NK-92 treated with Interleukin-12 subunit alpha and Interleukin-12 subunit beta, amount 100 ng/mL, for 24 hours (cell line): ENCODE data around the gene PLD3.
"Not testable (repeated sequence)": the region's sequence is repeated elsewhere in the genome, so short reads cannot be mapped to it uniquely, and the experiment has no call there.

Experiments
- DNase-seq: peaks from one replicate; lab custom pipeline; 2025; lab: John Stamatoyannopoulos, UW

Gene PLD3

DNA sequence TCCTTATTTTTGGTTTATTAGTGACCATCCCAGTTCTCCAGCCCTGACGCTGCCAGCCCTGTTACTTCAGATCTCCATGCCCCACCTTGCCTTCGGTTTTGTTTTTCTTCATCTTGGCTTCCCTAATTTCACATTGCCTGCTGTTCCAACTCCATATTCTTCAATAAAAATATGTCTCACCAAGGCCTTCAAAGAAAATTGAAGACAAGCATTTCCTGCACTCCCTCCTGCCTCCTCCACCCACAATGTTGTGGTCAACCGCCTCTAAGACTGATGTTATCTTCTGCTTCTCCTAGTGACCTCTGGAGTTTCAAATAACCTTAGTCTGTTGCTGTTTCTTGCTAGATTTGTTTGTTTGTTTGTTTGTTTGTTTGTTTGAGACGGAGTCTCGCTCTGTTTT, 14.6 kb downstream of the PLD3 start:
- DNase-seq, result no peak

DNA sequence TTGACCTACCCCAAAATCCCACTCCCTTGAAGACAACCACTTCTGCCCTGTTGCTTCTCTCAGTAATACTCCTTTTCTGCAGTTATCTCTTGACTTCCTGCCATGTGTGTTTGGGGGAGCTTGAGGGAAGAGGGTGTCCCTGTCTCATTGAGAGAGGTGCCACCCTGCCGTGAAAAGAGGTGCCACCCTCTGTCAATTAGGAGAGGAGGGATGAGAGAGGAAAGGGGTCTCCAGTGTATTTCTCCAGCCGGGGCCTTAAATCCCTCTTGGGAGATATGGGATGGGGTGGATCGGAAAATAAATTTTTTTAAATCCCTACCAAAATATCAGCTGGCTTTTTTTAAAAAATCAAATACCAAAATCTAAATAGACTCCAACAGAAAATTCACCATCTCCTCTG, 16.5 kb downstream of the PLD3 start:
- DNase-seq, result no peak

DNA sequence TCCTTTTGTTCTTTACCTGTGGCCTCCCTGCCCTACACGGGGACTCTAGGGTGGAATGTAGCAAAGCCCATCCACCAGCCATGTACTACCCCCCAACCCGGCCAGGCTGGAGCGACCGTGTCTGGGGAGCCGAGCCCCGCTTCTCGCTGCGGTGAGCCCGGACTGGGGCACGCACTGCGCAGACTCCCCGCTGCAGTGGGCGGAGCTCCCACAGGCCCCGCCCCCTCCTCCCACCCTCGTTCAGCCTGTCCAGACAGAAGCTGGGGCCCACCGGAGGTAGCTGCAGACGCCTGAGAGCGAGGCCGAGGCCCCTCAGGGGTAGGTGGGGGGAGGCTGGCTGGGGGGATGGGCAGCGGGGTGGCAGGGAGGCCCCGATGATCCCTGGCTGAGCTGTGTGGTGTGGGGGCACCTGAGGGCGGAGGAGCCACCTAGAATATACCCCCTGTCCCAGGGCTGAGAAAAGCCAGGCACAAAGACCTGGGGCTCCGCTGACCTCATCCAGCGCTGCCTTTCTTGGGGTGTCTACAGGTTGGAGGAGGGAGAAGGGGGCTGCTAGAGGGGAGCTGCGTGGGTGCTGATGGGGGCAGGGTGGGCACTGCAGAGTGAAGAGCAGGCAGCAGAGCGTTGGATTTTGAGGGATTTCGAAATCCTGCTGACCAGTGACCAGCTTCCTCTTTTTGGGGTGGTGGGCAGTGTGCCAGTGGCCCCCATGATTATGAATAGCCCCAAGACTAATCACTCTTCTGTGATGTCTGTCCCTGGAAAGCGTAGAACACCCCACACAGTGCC, 17.3 kb downstream of the PLD3 start:
- no peak for DNase-seq

DNA sequence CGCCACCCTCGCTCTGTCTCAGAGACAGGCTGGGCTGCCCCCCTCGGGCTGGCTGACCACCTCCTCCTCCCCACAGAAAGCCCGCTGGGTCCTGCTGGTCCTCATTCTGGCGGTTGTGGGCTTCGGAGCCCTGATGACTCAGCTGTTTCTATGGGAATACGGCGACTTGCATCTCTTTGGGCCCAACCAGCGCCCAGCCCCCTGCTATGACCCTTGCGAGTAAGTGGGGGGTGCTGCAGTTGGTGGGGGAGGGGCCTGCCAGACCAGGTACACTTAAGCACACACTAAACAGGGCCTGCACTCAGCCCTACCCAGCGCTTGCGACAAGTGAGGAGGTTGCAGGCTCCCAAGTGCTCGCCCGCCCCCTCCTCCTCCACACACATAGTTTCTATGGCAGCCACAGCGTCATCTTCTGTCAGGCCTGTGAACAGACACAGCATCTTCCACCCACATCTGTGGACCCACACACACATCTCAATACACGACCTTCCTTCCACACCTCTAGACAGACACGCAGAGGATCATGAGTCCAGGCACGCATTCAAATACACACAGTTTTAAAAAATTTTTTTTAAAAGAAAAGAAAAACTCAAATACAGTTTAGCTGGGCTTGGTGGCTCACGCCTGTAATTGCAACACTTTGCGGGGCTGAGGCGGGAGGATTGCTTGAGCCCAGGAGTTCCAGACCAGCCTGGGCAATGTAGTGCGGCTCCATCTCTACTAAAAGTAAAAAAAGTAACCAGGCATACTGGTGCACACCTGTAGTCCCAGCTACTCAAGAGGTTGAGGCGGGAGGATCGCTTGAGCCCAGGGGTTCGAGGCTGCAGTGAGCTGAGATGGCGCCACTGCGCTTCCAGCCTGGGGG, 18.4 kb downstream of the PLD3 start:
- no peak for DNase-seq

DNA sequence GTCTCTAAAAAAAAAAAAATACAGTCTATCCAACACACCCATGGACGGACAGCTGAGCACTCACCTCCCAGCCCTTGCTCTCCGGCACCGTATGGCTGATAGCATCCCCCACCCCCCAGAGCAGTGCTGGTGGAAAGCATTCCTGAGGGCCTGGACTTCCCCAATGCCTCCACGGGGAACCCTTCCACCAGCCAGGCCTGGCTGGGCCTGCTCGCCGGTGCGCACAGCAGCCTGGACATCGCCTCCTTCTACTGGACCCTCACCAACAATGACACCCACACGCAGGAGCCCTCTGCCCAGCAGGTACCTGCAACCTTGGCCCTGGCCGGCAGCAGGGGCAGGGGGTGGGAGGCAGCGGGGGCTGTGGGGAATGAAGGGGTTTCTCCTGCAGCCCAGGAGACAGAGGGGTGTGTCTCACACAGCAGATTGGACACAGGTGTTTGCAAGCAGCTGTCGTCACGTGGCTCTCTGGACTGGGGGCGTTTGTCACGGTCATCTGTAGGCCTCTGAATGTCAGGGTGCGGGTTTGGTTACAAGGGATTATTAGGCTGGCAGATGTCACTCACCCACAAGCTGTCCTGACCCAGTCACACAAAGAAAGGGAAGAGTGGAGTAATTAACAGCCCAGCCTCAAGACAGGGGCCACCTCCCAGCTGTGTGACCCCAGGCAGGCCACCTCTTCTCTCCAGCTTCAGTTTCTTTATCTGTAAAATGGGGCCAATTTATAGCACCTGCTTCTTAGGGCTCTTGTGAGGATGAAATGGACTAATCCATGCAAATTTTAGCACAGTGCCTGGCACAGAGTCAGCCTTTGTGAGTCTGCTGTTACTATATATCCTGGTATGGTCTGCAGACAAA, 19.3 kb downstream of the PLD3 start:
- no peak for DNase-seq

DNA sequence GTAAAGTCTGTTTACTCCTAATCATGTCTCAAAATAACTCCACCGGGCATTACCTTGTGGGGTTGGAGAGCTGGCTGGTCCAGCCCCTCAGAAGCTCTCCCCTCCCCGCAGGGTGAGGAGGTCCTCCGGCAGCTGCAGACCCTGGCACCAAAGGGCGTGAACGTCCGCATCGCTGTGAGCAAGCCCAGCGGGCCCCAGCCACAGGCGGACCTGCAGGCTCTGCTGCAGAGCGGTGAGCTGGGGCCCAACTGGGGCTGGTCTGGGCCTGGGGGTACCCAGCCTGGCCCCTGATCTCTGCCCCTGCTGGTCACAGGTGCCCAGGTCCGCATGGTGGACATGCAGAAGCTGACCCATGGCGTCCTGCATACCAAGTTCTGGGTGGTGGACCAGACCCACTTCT, 21.3 kb downstream of the PLD3 start:
- no peak for DNase-seq

DNA sequence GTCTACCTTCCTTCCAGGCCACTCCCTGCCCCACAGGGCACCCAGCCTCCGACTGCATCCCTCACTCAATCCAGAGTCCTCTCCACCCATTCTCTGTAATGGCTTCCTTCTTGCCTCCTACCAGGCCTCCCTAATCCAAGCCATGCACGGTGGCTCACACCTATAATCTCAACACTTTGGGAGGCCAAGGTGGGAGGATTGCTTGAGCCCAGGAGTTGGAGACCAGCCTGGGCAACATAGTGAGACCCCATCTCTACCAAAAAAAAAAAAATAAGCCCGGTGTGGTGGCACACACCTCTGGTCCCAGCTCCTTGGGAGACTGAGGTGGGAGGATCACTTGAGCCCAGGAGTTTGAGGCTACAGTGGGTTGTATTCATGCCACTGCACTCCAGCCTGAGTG, 21.8 kb downstream of the PLD3 start:
- DNase-seq, result not testable (repeated sequence)

DNA sequence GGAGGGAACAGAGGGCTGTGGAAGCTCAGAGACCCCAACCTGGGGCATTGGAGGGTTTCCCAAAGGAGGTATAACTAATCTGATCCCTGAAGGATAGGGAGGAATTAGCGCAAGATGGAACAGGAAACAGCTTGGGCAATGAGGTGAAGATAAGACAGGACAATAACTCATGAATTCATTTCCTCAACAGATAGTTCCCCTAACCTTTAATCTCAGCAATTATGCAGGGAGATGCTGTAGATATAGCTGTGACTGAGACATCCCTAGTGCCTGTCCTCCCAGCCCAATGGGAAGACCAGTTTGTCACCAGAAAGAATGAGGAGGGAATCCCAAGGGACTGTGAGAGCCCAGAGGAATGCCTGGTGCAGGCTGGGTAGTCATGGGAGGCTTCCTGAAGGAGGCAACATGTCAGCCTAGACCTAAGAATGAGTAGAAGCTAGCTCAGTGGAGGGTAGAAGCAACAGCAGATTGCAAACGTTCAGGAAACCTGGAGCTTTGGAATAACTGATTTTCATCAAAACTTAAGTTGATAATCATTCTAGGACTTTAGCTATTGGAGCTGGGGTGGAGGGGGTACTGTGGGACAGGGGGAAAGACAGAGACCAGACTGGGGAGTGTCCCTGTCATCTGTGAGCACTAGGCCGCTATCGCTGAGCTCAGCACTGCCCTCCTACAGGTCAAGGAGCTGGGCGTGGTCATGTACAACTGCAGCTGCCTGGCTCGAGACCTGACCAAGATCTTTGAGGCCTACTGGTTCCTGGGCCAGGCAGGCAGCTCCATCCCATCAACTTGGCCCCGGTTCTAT, 22.7 kb downstream of the PLD3 start:
- DNase-seq, result no peak

DNA sequence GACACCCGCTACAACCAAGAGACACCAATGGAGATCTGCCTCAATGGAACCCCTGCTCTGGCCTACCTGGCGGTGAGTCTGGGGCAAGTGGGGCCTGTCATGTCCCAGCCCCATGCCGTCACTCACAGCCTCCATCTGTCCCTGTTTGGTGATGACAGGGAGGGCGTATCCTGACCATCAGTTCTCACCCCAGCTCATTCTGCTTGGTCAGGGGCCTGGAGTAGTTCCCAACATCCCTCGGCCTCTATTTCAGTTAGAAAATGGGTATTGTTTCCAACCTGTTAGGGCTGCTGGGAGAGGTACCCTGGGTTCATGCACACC, 23.3 kb downstream of the PLD3 start:
- DNase-seq, result no peak

DNA sequence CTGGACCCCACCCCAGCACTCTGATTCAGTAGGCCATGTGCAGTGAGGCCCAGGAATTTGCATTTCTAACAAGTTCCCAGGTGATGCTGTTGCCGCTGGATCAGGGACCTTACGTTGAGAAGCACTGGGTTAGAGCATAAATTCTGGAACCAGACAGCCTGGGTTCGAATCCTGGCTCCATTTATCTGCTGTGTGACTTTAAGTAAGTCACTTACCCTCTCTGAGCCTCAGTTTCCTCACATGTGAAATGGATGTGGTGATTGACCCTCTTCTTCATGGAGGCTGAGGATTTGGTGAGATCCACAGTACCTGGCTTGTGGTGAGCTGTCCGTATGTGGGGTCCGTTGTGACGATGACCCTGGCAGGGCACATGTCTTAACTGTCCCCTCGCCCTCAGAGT, 25.6 kb downstream of the PLD3 start:
- DNase-seq, result no peak

DNA sequence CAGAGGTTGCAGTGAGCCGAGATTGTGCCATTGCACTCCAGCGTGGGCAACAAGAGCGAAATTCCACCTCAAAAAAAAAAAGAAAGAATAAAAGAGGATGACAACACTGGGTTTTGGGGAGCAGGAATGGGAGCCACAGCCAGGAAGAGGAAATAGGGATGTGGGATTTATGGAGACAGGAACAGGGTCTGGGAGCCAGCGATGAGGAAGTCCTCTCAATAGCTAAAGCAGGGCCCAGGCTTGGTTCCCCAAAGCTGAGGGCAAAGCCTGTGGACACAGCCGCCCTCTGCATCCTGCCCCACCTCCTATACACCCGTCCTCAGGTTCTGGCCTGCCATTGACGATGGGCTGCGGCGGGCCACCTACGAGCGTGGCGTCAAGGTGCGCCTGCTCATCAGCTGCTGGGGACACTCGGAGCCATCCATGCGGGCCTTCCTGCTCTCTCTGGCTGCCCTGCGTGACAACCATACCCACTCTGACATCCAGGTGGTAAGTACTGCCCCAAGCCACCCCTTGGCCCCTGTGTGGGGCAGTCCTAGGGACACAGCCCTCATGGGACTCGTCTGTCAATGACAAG, 27.9 kb downstream of the PLD3 start:
- DNase-seq, result no peak

DNA sequence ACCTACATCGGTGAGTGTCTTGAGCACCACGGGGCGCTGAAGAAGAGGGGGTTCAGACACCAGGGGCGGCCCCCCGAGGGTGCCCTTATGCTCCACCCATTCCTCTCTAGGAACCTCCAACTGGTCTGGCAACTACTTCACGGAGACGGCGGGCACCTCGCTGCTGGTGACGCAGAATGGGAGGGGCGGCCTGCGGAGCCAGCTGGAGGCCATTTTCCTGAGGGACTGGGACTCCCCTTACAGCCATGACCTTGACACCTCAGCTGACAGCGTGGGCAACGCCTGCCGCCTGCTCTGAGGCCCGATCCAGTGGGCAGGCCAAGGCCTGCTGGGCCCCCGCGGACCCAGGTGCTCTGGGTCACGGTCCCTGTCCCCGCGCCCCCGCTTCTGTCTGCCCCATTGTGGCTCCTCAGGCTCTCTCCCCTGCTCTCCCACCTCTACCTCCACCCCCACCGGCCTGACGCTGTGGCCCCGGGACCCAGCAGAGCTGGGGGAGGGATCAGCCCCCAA, 29.4 kb downstream of the PLD3 start:
- no peak for DNase-seq

DNA sequence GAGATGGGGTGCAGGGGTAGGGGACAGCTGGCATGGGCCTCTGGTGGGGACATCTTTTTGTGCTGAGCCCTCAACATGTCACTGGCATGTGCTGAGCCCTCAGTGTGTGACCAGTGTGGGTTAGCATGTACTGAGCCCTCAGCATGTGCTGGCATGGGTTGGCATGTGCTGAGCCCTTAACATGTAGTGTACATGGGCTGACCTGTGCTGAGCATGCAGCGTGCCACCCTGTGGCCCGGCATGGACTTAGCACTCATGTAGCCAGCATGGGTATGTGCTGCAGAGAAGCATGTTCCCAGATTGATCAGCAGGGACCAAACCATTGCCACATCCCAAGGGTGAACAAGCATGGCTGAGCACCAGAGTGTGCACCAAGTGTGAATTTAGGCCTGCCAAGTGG, 30.0 kb downstream of the PLD3 start:
- DNase-seq, result no peak

DNA sequence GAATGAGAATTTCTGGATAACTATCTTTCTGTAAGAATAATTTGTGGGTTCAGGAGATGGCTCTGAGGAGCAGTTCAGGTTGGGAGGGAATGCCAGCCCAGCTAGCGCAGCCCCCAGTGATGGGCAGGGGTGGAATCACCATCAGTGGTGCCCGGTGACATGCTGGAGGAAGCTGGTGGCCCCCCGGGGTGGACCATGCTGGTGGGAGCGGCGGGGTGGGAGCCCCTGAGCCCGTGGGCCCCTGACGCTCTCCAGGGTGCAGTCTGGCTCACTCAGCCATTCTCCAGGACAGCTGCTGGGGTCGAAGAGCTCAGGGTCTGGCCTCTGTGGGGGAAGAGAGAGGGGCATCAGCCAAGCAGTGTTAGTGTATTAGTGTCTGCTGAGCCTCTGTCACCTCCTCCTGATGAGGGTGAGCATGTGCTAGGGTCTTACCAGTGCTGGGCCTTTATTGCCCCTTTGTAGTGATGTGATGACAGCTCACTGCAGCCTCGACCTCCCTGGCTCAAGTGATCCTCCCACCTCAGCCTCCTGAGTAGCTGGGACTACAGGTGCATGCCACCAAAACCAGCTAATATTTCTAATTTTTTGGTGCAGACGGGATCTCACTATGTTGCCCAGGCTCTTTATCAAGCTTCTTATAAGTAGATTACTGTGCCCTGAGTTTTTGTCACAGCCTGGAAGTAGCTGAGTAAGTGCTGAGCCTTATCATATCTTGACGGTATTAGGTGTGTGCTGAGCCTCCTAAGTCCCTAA, 31.1 kb downstream of the PLD3 start:
- no peak for DNase-seq

DNA sequence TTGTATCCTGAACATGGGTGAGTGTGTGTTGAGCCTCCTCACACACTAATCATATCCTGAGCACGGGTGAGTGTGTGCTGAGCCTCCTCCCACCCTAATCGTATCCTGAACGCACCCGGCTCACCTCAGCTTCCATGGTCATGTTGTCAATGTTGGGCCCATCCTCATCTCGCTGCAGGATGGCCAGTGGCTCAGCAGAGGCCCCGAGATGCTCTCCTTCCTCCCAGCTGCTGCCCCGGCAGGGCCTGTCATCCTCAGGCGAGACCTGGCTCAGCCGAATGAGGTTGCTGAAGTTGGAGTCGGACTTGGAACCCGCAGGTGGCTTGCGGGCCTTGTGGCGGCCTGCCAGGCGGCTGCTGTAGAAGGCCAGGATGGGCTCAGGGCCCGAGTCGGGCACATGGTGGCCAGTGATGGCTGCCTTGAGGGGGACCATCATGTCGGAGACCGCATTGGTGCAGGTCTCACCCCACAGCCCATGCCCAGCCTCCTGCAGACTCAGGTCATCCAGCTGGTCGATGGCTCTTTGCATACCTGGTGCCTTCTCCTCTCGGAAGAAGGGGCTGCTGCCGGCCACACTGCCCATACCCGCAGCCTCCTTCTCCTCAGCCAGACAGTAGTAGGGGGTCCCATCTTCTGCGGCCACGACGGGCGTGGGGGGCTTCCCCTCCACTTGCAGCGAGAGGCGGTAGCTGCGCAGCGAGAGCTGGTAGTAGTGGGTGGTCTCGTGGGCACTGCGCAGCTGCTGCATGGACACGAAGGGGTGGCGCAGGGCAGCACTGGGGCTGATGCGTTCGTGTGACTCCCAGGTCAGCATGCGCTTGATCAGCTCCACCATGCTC, 31.9 kb downstream of the PLD3 start:
- DNase-seq, result no peak

DNA sequence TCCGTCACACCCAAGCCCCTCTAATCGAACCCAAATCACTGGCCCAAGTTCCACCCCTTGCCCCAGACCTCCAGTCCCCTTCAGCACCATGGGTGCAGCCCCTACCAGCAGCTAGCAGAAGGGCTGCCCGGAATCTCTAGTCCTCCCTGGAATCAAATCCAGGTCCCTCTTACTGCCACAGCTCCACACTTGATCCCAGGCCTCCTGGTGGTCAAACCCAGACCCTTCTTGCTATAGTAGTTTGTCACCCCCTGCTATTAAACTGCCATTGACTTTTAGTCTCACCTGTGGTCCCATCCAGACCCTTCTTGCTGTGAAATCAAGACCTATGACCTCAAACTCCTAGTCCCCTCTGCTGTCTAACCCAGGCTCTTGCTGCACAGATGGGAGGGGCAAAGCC, 32.8 kb downstream of the PLD3 start:
- DNase-seq, result no peak

DNA sequence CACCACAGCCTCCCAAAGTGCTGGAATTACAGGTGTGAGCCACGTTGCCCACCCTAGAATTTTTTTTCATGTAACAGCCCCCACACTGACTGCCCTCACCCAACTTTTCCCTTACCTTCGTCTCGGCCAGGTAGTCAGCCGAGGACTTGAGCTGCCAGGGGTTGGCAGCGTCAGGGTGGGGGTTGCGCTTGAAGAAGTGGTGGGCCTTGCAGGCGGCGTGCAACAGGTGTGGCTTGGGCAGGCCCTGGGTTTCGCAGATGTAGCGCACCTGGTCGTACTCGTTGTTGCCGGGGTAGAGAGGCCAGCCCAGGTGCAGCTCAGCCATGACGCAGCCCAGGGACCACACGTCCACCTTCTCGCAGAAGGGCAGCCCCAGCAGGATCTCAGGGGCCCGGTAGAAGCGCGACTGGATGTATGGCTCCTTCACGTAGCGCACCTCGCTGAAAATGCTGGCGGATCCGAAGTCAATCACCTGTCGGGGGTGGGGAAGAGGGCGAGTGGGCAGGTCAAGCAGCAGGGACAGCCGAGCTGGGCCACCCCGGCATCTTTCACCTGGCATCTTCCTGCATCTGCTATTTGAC, 35.3 kb downstream of the PLD3 start:
- no peak for DNase-seq

DNA sequence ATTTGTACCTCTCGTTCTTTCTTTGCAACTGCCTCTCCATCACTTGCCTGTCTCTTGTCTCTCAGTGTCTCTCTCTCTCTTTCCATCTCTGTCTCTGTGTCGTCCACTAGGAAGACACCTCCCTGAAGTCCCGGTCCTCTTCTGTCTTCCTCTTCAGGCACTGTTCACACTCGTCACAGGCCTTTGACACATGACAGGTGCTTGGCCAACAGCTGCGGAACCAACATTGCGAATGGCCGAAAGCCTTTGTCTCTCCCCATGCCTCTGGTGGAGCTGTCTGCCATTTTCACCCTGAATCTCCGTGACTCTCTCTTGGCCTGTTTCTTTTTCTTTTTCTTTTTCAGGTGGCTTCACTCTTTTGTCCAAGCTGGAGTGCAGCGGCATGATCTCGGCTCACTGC, 38.7 kb downstream of the PLD3 start:
- no peak for DNase-seq

DNA sequence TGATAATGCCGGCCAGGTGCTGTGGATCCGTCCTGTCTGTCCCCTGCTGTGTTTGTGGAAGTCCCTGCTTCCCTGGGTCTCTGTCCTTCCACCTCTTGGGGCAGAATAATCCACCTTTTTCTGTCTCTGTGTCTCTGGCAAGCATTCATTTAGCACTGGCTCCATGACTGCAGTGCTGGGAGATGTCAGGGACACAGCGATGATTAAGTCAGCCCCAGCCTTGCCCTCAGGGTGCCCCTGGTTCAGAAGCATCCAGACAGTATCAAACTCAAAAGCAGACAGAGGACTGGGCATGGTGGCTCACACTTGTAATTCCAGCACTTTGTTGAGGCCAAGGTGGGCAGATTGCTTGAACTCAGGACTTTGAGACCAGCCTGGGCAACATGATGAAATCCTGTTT, 40.0 kb downstream of the PLD3 start:
- DNase-seq, result no peak
